Uterus (tissue), 2 donors: ENCODE results near the gene KIRREL3.

Experiments
- POLR2A ChIP-seq, 2 donors: fragments of 450-650 bp; IDR thresholded peaks; one replicate each; pipeline ENCODE4 v1.6.1; 2016; ENCODE audit warnings: antibody characterized with exemption in 2 of 2, mild to moderate bottlenecking in 1 of 2, moderate library complexity in 1 of 2
- TF ChIP-seq, protein P1 (sequence below), 4 experiments: fragments of 200-600 bp in 2 of 4; fragments of 450-650 bp in 2 of 4; sonication (generic) in 2 of 4; IDR thresholded peaks; one replicate each; pipeline ENCODE4 v1.5.1; 2016 to 2019; ENCODE audit warnings: antibody characterized with exemption in 4 of 4, mild to moderate bottlenecking in 2 of 4, moderate library complexity in 1 of 4

DNA sequence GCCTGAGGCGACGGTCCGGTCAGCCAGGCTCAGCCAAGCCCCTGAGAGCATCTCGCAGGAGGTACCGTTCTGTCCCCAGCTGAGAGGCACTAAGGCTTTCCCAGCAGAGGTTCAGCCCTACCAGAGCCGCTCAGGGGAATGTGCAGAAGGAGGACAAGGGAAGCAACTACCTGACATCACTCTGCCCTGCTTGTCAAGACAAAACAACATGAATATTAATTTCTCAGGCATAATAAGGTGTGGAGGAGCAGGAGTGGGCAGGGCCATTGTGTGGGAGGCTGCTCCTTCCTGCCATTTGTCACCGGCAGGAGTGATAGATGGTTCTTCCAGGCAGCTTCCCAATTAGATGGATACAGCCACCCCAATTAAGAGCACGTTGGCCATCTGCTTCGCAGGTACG lies 181.4 kb downstream of the KIRREL3 start:
- TF ChIP-seq, protein P1, sequence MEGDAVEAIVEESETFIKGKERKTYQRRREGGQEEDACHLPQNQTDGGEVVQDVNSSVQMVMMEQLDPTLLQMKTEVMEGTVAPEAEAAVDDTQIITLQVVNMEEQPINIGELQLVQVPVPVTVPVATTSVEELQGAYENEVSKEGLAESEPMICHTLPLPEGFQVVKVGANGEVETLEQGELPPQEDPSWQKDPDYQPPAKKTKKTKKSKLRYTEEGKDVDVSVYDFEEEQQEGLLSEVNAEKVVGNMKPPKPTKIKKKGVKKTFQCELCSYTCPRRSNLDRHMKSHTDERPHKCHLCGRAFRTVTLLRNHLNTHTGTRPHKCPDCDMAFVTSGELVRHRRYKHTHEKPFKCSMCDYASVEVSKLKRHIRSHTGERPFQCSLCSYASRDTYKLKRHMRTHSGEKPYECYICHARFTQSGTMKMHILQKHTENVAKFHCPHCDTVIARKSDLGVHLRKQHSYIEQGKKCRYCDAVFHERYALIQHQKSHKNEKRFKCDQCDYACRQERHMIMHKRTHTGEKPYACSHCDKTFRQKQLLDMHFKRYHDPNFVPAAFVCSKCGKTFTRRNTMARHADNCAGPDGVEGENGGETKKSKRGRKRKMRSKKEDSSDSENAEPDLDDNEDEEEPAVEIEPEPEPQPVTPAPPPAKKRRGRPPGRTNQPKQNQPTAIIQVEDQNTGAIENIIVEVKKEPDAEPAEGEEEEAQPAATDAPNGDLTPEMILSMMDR (IDR thresholded peaks at IDR 0.05) = no peak
- TF ChIP-seq POLR2A (IDR thresholded peaks at IDR 0.05) = no peak
